Measurements from ENCODE around the gene PTPRO. TPM values are rescaled to one million over a fixed set of nuclear protein-coding genes. Genes with fewer than 3 reads are reported as not detected.

PTPRO gene
- total RNA-seq, 2 experiments from 2014 or later, result 0.17 to 0.25 TPM

DNA sequence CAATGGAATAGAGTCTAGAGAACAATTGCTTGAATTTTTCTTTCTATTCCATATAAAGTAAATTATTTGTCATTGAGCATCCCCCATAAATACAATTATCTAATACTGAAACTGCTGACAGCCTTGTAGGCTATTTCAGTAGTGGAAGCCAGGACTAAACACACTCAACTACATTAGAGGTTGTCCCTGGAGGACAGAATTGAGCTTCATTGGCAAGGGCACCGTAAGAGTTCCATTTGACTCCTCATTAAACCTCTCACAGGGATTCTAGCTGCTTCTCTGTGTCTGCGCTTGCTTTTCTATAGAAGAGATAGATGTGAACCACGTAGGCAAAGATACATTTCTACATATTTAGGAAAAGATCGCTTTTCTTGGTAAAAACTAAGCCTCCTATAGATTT is 3.5 kb upstream of the PTPRO start:
- Mint-ChIP-seq H3K9me3 (no peaks in the 10 kb centered on the region), H3K4me3 (no peak overlapping the region), H3K27ac (no peak overlapping the region), H3K36me3 (ENCODE audit: low read depth) (no peaks in the 10 kb centered on the region), H3K4me1 (ENCODE audit: low read depth) (peaks cover 10% of the 10 kb centered on the region), H3K27me3 (ENCODE audit: low read depth) (peaks cover 22% of the 10 kb centered on the region)
- DNase-seq, result no peak
- intact Hi-C loops (cut with micrococcal nuclease), result no loop called here
- CTCF ChIA-PET, result no interaction called here

DNA sequence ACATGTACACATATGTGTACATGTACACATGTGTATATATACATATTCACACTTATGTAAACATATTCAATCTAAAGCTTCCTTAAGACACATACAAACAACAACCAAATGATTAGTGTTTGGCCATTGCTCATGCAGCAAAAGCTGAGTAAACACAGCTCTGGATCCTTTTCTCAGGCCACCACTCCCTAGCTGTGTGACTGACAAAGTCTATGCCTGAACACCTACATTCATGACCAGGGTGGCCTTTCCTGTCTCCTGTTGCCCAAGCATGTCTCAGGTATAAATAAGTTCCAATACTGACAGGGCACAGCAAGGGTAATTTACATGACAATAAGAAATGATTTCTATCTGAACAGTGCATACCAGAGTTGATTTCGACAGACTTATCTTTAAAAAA is 1.4 kb upstream of the PTPRO start:
- H3K4me1 Mint-ChIP-seq (ENCODE audit: low read depth), result peaks cover 10% of the 10 kb centered on the region
- intact Hi-C loops (cut with micrococcal nuclease), result no loop called here
- H3K27me3 Mint-ChIP-seq (ENCODE audit: low read depth), result peaks cover 28% of the 10 kb centered on the region
- H3K4me3 Mint-ChIP-seq, result no peak overlapping the region
- no peak for DNase-seq
- no peak overlapping the region for H3K27ac Mint-ChIP-seq
- H3K36me3 Mint-ChIP-seq (ENCODE audit: low read depth), result no peaks in the 10 kb centered on the region
- no peaks in the 10 kb centered on the region for H3K9me3 Mint-ChIP-seq
- CTCF ChIA-PET, result no interaction called here

DNA sequence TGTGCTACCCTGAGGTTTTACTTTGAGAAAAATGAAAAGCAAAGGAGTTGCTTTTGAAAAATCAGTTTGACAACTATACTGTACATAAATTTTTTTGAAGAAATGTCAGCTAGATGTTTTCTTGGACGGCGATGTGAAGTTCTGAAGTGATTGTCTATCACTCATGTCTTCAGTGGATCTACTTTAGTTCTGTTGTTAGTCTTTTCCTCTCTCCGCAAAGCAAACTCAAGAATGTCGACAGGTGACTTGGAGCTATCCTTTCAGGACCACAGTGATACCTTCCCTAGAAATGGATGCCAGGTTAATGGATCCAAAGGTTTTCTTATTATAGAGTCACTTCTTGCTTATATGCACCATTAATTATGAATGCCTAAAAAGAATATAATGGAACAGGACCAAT is 1.2 kb downstream of the PTPRO start:
- Mint-ChIP-seq H3K4me3 (no peak overlapping the region), H3K9me3 (no peaks in the 10 kb centered on the region), H3K4me1 (ENCODE audit: low read depth) (peaks cover 10% of the 10 kb centered on the region), H3K36me3 (ENCODE audit: low read depth) (no peaks in the 10 kb centered on the region), H3K27ac (no peak overlapping the region), H3K27me3 (ENCODE audit: low read depth) (peaks cover 30% of the 10 kb centered on the region)
- no peak for DNase-seq
- CTCF ChIA-PET, result no interaction called here
- intact Hi-C loops (cut with micrococcal nuclease), result no loop called here

DNA sequence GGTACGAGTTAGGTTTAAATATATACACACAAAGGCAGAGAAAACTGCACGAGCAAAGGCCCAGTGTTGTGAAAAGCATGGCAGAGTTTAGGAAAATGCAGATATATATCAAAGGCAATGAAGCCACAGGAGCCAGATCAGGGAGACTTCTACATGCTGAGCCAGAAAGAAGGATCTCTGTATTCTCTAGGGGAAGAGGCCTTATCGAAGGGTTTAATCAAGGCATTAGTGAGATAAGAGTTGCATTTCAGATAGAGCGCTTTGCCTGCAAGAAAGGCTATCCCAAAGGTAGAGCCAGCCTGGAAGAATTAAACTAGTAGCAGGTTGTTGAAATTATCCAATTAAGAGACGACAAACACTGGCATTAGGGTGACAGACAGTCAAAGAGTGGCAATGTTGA is 7.6 kb downstream of the PTPRO start:
- intact Hi-C loops (cut with micrococcal nuclease), result no loop called here
- CTCF ChIA-PET, result no interaction called here
- Mint-ChIP-seq H3K4me1 (ENCODE audit: low read depth) (no peaks in the 10 kb centered on the region), H3K9me3 (no peaks in the 10 kb centered on the region), H3K36me3 (ENCODE audit: low read depth) (no peaks in the 10 kb centered on the region), H3K27ac (no peak overlapping the region), H3K27me3 (ENCODE audit: low read depth) (peaks cover 12% of the 10 kb centered on the region), H3K4me3 (no peak overlapping the region)
- DNase-seq, result no peak

DNA sequence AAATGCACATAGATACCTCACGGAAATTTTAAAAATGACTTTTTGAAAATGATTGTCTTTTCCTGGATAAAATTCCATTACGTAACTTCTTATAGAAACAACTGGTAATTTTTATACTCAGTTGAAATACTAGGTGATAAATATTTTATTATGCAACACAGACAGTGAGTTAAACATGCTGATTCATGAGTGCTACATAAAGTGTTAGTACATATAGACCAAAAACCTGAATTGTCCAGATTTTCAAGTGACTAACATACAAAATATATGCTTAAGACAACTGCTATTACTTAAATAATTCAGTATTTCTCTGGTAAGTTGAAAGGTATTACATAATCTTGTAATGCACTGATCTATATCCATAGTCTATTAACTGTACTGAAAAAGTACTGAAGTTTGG is 11.9 kb downstream of the PTPRO start:
- Mint-ChIP-seq H3K27ac (no peak overlapping the region), H3K4me1 (ENCODE audit: low read depth) (no peaks in the 10 kb centered on the region), H3K36me3 (ENCODE audit: low read depth) (no peaks in the 10 kb centered on the region), H3K27me3 (ENCODE audit: low read depth) (peaks cover 6% of the 10 kb centered on the region), H3K9me3 (no peaks in the 10 kb centered on the region), H3K4me3 (no peak overlapping the region)
- intact Hi-C loops (cut with micrococcal nuclease), result no loop called here
- CTCF ChIA-PET, result no interaction called here
- no peak for DNase-seq

DNA sequence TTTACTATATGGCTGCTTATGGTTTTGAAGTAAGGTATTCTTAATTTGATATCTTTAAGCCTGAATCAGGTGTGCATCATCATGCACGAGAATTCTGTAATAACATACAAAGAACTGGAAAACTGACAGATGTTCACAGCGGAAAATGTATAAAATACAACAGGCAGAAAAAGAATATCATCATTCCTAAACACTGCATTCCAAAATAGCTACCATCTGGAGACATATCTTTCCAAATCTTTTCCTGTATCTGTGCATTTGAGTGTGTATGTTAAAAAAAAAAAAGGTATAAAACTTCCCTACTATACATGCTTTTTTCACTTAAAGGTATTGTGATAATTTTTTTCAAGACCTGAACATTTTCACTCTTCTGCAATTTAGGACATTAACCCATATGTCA is 13.7 kb downstream of the PTPRO start:
- peaks cover 9% of the 10 kb centered on the region for H3K27me3 Mint-ChIP-seq (ENCODE audit: low read depth)
- H3K9me3 Mint-ChIP-seq, result no peaks in the 10 kb centered on the region
- CTCF ChIA-PET, result no interaction called here
- no peaks in the 10 kb centered on the region for H3K36me3 Mint-ChIP-seq (ENCODE audit: low read depth)
- no peak for DNase-seq
- intact Hi-C loops (cut with micrococcal nuclease), result no loop called here
- no peaks in the 10 kb centered on the region for H3K4me1 Mint-ChIP-seq (ENCODE audit: low read depth)
- H3K27ac Mint-ChIP-seq, result no peak overlapping the region
- H3K4me3 Mint-ChIP-seq, result no peak overlapping the region

DNA sequence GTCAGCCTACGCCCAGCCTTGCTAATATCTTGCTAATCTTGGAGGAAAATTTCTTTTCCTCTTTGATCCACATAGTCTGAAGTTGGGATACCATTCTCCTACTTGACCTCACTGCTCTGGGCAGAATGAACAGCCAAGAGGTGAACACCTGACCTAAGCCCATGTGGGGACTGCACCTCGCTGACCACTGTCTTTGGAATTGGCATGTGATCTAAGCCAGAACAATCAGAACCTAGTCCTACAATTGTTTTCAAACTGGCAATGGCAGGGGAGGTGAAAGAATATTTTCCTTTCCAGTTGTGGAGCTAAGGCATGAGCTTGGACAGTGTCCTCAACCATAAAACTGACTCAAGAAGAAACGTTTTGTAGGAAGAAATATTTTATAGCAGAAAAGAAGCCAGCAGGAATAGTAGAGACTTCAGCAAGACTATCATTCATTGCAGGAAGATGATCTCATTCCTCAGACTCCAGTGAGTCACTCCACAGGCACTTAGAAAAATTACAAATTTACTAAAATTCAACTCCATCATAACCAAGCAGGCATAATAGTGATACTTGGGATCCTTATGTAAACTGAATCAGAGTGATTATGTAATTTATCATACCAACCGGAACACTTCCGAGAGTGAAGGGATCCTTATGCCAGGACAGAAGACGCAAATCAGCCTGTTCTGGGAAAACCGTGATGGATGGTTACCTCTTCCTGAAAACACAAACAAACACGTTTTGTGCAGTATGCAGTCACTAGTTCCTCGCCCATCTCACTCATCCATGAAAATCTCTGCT is 14.7 kb downstream of the PTPRO start:
- Mint-ChIP-seq H3K4me1 (ENCODE audit: low read depth) (no peaks in the 10 kb centered on the region), H3K27me3 (ENCODE audit: low read depth) (peaks cover 9% of the 10 kb centered on the region), H3K27ac (no peak overlapping the region), H3K4me3 (no peak overlapping the region), H3K36me3 (ENCODE audit: low read depth) (no peaks in the 10 kb centered on the region), H3K9me3 (no peaks in the 10 kb centered on the region)
- no peak for DNase-seq
- CTCF ChIA-PET, result interaction anchor here (0.6 kb wide), 1 partner anchor 179 kb away, joined by 3 read pairs; no protein-coding TSS in a partner anchor
- intact Hi-C loops (cut with micrococcal nuclease), result no loop called here

DNA sequence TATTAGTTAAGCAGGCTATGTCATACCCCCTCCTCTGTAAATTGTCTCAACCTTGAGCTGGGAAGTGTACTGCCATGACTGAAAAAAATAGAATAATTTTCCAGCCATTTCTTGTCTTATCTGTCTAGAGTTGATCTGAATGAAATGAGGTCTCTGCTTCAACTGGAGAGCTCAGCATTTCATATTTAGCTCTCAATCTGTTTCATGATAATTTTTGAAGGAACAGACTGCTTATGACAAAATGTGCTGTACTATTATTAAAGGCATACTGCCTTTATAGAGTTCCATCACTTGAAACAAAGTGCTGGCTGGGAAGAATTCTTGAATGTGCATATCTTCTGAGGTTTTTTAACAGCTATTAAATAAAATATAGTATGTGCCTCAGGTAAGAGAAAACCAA is 19.1 kb downstream of the PTPRO start:
- Mint-ChIP-seq H3K9me3 (no peaks in the 10 kb centered on the region), H3K4me1 (ENCODE audit: low read depth) (no peaks in the 10 kb centered on the region), H3K27me3 (ENCODE audit: low read depth) (peaks cover 6% of the 10 kb centered on the region), H3K36me3 (ENCODE audit: low read depth) (no peaks in the 10 kb centered on the region), H3K4me3 (no peak overlapping the region), H3K27ac (no peak overlapping the region)
- no peak for DNase-seq
- CTCF ChIA-PET, result interaction anchor here (0.8 kb wide), 1 partner anchor 61 kb away, joined by 3 read pairs; no protein-coding TSS in a partner anchor
- intact Hi-C loops (cut with micrococcal nuclease), result no loop called here

DNA sequence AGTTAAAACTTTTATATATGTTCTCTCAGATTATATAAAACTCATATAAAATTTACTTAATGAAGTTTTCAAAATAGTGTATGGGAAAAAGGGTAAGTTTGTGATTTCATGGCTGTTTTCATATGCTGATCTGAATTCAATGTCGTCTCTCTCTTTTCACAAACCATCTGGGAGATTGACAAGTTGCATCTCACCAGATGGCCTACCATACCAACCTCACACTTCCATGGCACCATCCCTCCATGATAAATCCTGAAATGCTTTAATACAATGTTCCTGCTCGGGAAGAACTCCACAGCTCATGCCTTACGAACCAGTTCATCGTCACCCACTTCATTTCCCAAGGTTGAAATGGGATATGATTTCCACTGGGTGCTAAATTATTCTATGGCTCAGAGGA is 22.3 kb downstream of the PTPRO start:
- intact Hi-C loops (cut with micrococcal nuclease), result no loop called here
- H3K4me1 Mint-ChIP-seq (ENCODE audit: low read depth), result no peaks in the 10 kb centered on the region
- H3K9me3 Mint-ChIP-seq, result no peaks in the 10 kb centered on the region
- no peak overlapping the region for H3K27ac Mint-ChIP-seq
- H3K27me3 Mint-ChIP-seq (ENCODE audit: low read depth), result peaks cover 6% of the 10 kb centered on the region
- H3K4me3 Mint-ChIP-seq, result no peak overlapping the region
- no peaks in the 10 kb centered on the region for H3K36me3 Mint-ChIP-seq (ENCODE audit: low read depth)
- no peak for DNase-seq
- CTCF ChIA-PET, result no interaction called here

DNA sequence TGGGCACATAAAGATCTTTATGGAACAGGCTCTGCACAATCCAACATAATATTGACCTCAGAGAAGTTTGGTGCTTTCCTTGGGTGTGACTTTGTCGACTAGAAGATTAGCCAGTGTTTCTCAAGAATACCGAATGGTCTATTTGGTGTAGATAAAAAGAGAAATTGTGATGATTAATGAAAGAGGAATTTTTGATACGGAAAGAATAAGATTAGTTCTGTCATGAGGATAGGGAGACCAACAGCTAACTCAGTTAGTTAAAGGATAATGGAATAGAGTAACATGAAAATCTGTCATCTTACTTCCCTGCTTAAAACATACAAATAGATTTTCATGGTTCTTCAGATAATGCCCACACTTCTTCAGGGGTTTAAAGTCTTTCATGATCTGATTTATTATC is 24.2 kb downstream of the PTPRO start:
- H3K36me3 Mint-ChIP-seq (ENCODE audit: low read depth), result no peaks in the 10 kb centered on the region
- CTCF ChIA-PET, result no interaction called here
- no peak overlapping the region for H3K27ac Mint-ChIP-seq
- H3K27me3 Mint-ChIP-seq (ENCODE audit: low read depth), result peaks cover 2% of the 10 kb centered on the region
- no peaks in the 10 kb centered on the region for H3K9me3 Mint-ChIP-seq
- intact Hi-C loops (cut with micrococcal nuclease), result no loop called here
- H3K4me1 Mint-ChIP-seq (ENCODE audit: low read depth), result no peaks in the 10 kb centered on the region
- no peak for DNase-seq
- no peak overlapping the region for H3K4me3 Mint-ChIP-seq

DNA sequence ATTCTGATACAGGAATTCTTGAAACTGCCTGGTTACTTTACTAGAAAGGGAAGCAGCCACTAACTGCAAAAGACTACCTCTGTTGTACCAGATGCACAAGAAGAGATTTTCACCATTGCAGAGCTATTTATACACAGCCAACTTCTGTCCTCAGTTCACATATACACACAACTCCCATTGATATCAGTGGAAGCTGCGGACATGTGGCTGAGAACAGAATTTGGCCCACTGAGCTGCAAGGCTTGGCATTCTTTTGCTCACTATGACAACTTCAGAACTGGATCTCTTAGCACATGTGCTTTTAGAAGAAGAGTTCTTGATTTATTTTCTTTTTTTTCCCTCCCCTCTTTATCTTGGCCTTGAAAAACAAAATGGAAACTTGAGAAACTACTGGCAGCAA is 28.3 kb downstream of the PTPRO start:
- intact Hi-C loops (cut with micrococcal nuclease), result no loop called here
- no peak overlapping the region for H3K27ac Mint-ChIP-seq
- H3K4me3 Mint-ChIP-seq, result no peak overlapping the region

DNA sequence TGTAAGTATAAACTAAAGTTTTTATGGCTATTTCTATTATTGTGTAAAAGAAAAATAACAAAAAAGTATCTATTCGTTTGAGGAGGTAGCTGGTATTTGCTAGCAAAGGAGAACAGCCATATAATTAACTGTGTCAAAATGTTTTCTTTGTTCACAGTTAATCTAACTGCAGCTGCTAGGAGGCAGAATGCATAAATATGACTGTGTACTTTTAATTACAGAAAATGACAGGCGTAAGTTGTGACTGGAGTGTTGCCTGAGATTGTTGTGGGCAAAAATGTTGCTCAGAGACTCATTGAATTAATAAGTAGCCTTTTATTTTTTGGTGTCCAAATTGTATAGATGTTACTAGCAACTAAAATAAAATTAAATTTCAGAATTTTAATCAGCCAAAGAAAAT is 33.5 kb downstream of the PTPRO start:
- H3K27me3 Mint-ChIP-seq (ENCODE audit: low read depth), result peaks cover 12% of the 10 kb centered on the region
- H3K4me1 Mint-ChIP-seq (ENCODE audit: low read depth), result no peaks in the 10 kb centered on the region
- intact Hi-C loops (cut with micrococcal nuclease), result no loop called here
- no peaks in the 10 kb centered on the region for H3K36me3 Mint-ChIP-seq (ENCODE audit: low read depth)
- CTCF ChIA-PET, result no interaction called here
- H3K4me3 Mint-ChIP-seq, result no peak overlapping the region
- no peak for DNase-seq
- H3K27ac Mint-ChIP-seq, result no peak overlapping the region
- H3K9me3 Mint-ChIP-seq, result no peaks in the 10 kb centered on the region

More for the DNA sequence above, 28.3 kb downstream of the PTPRO start:
- Mint-ChIP-seq H3K27me3 (ENCODE audit: low read depth) (peaks cover 4% of the 10 kb centered on the region), H3K4me1 (ENCODE audit: low read depth) (no peaks in the 10 kb centered on the region), H3K36me3 (ENCODE audit: low read depth) (no peaks in the 10 kb centered on the region), H3K9me3 (no peaks in the 10 kb centered on the region)
- CTCF ChIA-PET, result no interaction called here
- no peak for DNase-seq

DNA sequence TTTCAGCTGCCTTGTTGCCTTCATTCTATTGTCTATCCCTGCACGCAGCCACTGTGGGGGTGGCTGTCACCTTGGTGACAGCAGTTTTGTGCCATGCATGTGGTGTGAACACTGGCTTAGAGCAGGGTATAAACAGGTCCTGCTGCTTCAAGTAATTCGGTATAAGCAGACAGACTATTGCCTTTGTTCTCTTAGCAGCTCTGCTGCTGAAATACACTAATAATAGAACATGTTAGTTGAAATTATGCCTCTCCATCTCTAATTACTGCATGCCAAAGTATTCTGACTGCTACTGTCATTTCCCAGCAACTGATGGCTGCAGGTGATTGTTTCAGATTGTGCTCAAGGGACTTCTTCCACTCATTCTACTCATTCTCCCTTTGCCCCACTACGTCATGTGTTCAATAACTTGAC is 34.6 kb downstream of the PTPRO start:
- no peak for DNase-seq
- intact Hi-C loops (cut with micrococcal nuclease), result no loop called here
- Mint-ChIP-seq H3K9me3 (no peaks in the 10 kb centered on the region), H3K27me3 (ENCODE audit: low read depth) (peaks cover 10% of the 10 kb centered on the region), H3K36me3 (ENCODE audit: low read depth) (no peaks in the 10 kb centered on the region), H3K4me3 (no peak overlapping the region), H3K4me1 (ENCODE audit: low read depth) (no peaks in the 10 kb centered on the region), H3K27ac (no peak overlapping the region)
- CTCF ChIA-PET, result no interaction called here

All from activated naive CD4-positive, alpha-beta T cell treated with anti-CD3 and anti-CD28 coated beads for 36 hours (primary cell).